Stimulated activated CD8-positive, alpha-beta memory T cell treated with anti-CD3 and anti-CD28 coated beads, Interleukin-15, amount 100 ng/mL, for 48 hours (primary cell): ENCODE data around the gene FGF10.

ENCODE experiments used
- DNase-seq, 2 donors: peaks; one replicate each; pipeline ENCODE4 v3.0.0-alpha.2; 2020; ENCODE audit warnings: low read depth in 2 of 2

The FGF10 gene

DNA sequence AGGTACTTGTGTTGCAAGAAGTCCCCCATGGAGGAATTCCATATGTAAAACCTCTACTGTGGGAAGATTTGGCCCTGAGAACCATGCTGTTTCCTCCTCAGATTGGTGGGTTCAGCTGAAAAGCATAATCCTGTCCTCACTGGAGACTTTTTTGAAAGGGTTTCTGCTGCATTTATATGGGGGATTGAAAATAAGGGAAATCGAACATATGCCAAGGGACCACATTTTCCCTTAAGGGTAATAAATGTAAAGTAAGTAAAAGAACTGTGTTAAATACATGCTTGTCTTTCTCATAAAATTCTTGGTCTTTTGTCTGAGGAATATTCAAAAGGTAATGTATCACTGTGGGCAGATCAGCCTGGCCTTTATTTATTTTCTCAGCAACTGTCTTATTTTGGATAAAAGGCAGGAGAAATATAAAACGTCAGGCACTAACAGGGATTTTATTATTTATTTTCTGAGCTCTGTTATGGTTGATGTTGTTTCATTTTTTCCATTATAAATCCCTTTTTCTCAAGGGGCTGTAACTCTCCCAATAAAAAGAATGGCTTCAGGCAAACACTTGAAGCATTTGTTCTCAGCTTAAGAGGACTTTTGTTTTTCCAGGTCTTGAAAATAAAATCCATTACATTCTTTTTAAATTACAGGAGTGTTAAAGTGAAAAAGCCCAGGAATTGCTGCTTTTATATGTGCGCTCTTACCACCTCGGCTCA lies 131.4 kb downstream of the FGF10 start:
- DNase-seq, result no peak

DNA sequence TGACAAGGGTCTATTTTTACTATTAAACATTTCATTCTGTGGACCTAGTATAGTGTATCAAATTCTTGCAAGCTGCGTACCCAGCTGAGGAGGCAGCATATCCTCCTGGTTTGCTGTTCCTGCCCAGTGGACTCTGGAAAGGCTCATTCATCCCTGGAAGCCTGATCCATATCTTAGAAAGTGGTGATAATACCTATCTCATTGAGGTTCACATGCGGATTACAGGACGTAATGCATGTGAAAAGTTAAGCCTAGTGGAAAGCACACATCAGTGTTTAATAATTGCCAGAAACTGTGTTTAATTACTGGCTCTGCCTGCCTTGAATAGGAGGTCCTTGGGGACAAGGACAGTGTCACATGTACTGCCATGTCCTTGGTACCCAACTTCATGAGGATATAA lies 132.0 kb downstream of the FGF10 start:
- no peak for DNase-seq
